Kidney (tissue), 14 donors: ENCODE measurements around the gene SPOPL. TPM values are rescaled to one million over a fixed set of nuclear protein-coding genes. Genes with fewer than 3 reads are reported as not detected.

Source experiments
- DNase-seq, 5 donors: peaks; one replicate each; pipeline ENCODE4 v3.0.0-alpha.2; 2013 to 2020
- FAIRE-seq: peaks from 2 replicates; lab custom pipeline; 2012; peaks lifted over from hg19 to GRCh38; lab: Jason Lieb, UNC
- H3K27ac ChIP-seq, 2 donors: one replicate each; pipeline ENCODE4 v1.7.0; 2013; ENCODE audit warnings: low read depth in 2 of 2, low read length in 2 of 2, inconsistent platforms in 1 of 2
- H3K27me3 ChIP-seq: one replicate; pipeline ENCODE4 v1.7.1; 2013; ENCODE audit warnings: low read length, inconsistent platforms; ENCODE audit not compliant: control insufficient read depth, insufficient read depth
- H3K36me3 ChIP-seq, 3 donors: one replicate each; pipeline versions ENCODE4 v1.7.0 to v1.7.1; 2013; ENCODE audit warnings: low read length in 3 of 3, control low read depth in 1 of 3, inconsistent platforms in 1 of 3; ENCODE audit not compliant: insufficient read depth in 3 of 3, control insufficient read depth in 2 of 3
- H3K4me1 ChIP-seq, 3 donors: one replicate each; pipeline versions ENCODE4 v1.7.0 to v1.7.1; 2013; ENCODE audit warnings: low read length in 3 of 3, inconsistent platforms in 1 of 3, low read depth in 1 of 3; ENCODE audit not compliant: control insufficient read depth in 2 of 3, insufficient read depth in 2 of 3
- H3K4me3 ChIP-seq, 3 donors: one replicate each; pipeline versions ENCODE4 v1.7.0 to v1.8.1; 2013; ENCODE audit warnings: low read length in 3 of 3, control low read depth in 1 of 3, inconsistent platforms in 1 of 3
- H3K9ac ChIP-seq, 3 donors: one replicate each; pipeline versions ENCODE4 v1.7.0 to v1.7.1; 2013; ENCODE audit warnings: low read length in 3 of 3, control low read depth in 1 of 3, inconsistent platforms in 1 of 3
- H3K9me3 ChIP-seq, 3 donors: one replicate each; pipeline versions ENCODE4 v1.7.0 to v1.7.1; 2013; ENCODE audit warnings: low read length in 3 of 3, control low read depth in 1 of 3, inconsistent platforms in 1 of 3; ENCODE audit not compliant: control insufficient read depth in 2 of 3, insufficient read depth in 1 of 3
- intact Hi-C: fragments of 100-400 bp; cut with DNase I; formaldehyde crosslinking; loops from one replicate; pipeline ENCODE4 v1.11.1; 2022
- polyA plus RNA-seq: library from polyadenylated mRNA; stranded (reverse); fragments of 350-450 nt; fragmentation: Illumina TruSeq; extraction: RNeasy Lipid Tissue Mini Kit (QIAGEN cat#74804); gene quantifications from one replicate; pipeline ENCODE4 v1.2.3, GENCODE V29; 2014; ENCODE audit warnings: low read depth, low replicate concordance; ENCODE audit not compliant: insufficient read depth
- total RNA-seq: library from RNA; stranded (reverse); fragmentation: NEBNext Ultra II Directional; extraction: Animal tissue kit (Norgen Biotek cat#: 25700); gene quantifications from one replicate; pipeline ENCODE4 v1.2.1, GENCODE V29; 2021
- TF ChIP-seq, protein P1 (sequence below): IDR thresholded peaks from 3 replicates; pipeline ENCODE4 v1.5.1; 2012; ENCODE audit warnings: mild to moderate bottlenecking, moderate library complexity, borderline replicate concordance; ENCODE audit not compliant: insufficient read depth; ENCODE audit errors: extremely low read depth
- donor health status: control.
- donor health status: control.
- donor health status: control.
- donor health status: control.
- donor health status: control.
- donor health status: DM: yes; HTN: yes; CAD: no.
- donor health status: Normal renal cell carcinoma (clear cell type).

The SPOPL gene
- total and polyA plus RNA-seq, 2 donors from 2014 or later: 4.0 to 23.1 TPM

DNA sequence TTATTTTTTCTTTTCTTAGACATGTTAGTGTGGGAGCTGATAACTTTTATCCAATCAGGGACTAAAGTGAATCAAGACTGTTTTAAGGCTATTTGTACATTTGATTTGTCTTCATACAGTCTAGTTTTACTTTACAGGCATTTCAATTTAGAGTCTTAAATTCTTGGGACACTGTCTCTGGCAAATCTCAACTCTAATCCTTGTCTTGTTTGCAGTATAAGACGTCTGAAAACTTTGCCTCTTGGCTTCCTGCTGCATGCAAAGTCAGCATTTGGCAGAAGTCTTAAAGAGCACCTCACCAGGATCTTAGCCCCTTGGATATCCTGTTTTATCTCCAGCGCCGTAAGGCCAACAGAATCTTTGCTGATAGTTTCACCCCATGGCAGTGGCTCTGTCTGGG, 30.3 kb downstream of the SPOPL start:
- peaks cover 0 to 5% (median 0%) of the 10 kb centered on the region in 3 donors for H3K4me1 ChIP-seq
- H3K4me3 ChIP-seq: peak overlapping the region in 1 of 3 donors; percentile 3
- no peak overlapping the region for H3K27ac ChIP-seq
- intact Hi-C loops: no loop called here
- H3K9me3 ChIP-seq: no peaks in the 10 kb centered on the region
- FAIRE-seq (no peak), DNase-seq (no peak)
- H3K36me3 ChIP-seq: no peaks in the 10 kb centered on the region
- H3K9ac ChIP-seq: no peak overlapping the region
- TF ChIP-seq, protein P1, sequence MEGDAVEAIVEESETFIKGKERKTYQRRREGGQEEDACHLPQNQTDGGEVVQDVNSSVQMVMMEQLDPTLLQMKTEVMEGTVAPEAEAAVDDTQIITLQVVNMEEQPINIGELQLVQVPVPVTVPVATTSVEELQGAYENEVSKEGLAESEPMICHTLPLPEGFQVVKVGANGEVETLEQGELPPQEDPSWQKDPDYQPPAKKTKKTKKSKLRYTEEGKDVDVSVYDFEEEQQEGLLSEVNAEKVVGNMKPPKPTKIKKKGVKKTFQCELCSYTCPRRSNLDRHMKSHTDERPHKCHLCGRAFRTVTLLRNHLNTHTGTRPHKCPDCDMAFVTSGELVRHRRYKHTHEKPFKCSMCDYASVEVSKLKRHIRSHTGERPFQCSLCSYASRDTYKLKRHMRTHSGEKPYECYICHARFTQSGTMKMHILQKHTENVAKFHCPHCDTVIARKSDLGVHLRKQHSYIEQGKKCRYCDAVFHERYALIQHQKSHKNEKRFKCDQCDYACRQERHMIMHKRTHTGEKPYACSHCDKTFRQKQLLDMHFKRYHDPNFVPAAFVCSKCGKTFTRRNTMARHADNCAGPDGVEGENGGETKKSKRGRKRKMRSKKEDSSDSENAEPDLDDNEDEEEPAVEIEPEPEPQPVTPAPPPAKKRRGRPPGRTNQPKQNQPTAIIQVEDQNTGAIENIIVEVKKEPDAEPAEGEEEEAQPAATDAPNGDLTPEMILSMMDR: no peak
- no peaks in the 10 kb centered on the region for H3K27me3 ChIP-seq

DNA sequence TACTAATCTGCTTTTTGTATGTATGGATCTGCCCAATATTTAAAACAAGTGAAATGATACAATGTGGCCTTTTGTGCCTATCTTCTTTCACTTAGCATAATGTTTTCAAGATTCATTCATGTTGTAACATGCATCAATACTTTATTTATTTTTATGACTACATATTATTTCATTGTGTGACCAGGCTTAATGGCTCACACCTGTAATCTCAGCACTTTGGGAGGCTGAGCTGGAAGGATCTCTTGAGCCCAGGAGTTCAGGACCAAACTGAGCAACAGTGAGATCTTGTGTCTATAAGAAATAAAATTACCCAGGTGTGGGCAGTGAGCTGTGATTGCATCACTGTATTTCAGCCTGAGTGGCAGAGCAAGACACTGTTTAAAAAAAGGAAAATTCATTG, 33.2 kb downstream of the SPOPL start:
- H3K36me3 ChIP-seq: no peaks in the 10 kb centered on the region
- no peak for FAIRE-seq
- peaks cover 0 to 5% (median 0%) of the 10 kb centered on the region in 3 donors for H3K4me1 ChIP-seq
- TF ChIP-seq, protein P1: no peak
- no peak for DNase-seq
- no peak overlapping the region for H3K9ac ChIP-seq
- no peak overlapping the region for H3K4me3 ChIP-seq
- intact Hi-C loops: no loop called here
- no peaks in the 10 kb centered on the region for H3K27me3 ChIP-seq
- H3K9me3 ChIP-seq: peaks cover 0 to 5% (median 0%) of the 10 kb centered on the region in 3 donors
- no peak overlapping the region for H3K27ac ChIP-seq

DNA sequence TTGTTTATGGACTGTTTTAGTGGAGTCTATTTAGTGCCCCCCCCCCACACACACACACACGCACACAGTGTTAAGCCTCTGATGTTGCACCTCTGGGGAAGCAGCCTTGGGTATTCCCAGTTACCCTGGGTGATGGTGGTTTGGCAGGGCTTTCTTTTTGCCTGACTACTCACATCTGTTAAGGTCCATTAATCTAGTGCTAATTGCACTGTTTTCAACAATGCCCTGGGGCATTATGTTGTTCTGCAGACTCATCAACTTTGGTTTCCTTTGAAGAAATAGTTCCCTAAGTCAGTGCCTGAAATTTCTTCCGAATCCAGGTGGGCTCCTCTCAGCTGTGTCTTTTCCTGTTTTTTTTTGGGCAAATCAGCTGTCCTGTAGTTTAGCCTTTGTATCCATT, 34.7 kb downstream of the SPOPL start:
- TF ChIP-seq, protein P1: no peak
- DNase-seq (peak in 2 of 5 donors; percentile 24 to 27), FAIRE-seq (no peak)
- Histone ChIP-seq H3K27ac (no peak overlapping the region), H3K9me3 (peaks cover 0 to 5% (median 0%) of the 10 kb centered on the region in 3 donors), H3K9ac (no peak overlapping the region), H3K4me1 (peaks cover 0 to 5% (median 0%) of the 10 kb centered on the region in 3 donors), H3K36me3 (no peaks in the 10 kb centered on the region), H3K4me3 (no peak overlapping the region), H3K27me3 (no peaks in the 10 kb centered on the region)
- intact Hi-C loops: no loop called here

DNA sequence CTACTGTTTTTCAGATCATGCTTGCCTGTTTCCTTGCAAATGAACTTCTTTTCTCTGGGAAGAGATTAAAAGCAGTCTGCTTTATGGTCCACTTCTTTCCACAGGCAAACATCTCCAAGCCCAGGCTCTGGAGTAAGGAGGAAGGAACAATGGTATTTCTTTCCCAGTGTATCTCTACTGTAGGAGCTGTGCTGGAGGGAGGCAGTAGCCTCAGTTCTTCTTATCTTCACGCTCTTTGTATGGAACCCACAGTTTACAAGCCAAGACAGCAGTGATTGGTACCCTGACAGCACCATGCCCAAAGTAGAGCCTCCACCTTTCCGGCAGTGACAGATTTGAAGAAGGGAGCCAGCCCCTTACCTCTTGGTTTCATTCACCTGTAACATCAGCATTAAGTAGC, 35.2 kb downstream of the SPOPL start:
- intact Hi-C loops: no loop called here
- no peak for FAIRE-seq
- DNase-seq: no peak

More for the DNA sequence above, 35.2 kb downstream of the SPOPL start:
- peaks cover 0 to 5% (median 0%) of the 10 kb centered on the region in 3 donors for H3K9me3 ChIP-seq
- TF ChIP-seq, protein P1: no peak
- H3K4me1 ChIP-seq: peaks cover 0 to 5% (median 0%) of the 10 kb centered on the region in 3 donors
- no peak overlapping the region for H3K9ac ChIP-seq
- no peak overlapping the region for H3K4me3 ChIP-seq
- no peaks in the 10 kb centered on the region for H3K27me3 ChIP-seq
- no peak overlapping the region for H3K27ac ChIP-seq
- H3K36me3 ChIP-seq: no peaks in the 10 kb centered on the region
